Upper lobe of right lung (tissue), 1 donor: ENCODE measurements around the gene PGGT1B. TPM values are rescaled to one million over a fixed set of nuclear protein-coding genes. Genes with fewer than 3 reads are reported as not detected.
A peak's percentile ranks its signal among the peaks of the same experiment; 100 is the strongest.

Experiments used
- ATAC-seq: fragments of 200-7000 bp; cut with Tn5 transposase; one replicate; pipeline ENCODE4 v1.9.1; 2020; ENCODE audit warnings: mild to moderate bottlenecking, moderate library complexity
- DNase-seq: peaks from one replicate; pipeline ENCODE4 v3.0.0-alpha.2; 2020
- H3K27ac ChIP-seq: fragments of 200-600 bp; one replicate; pipeline ENCODE4 v1.8.0; 2022
- H3K27me3 ChIP-seq: fragments of 200-600 bp; one replicate; pipeline ENCODE4 v1.8.0; 2022; ENCODE audit warnings: mild to moderate bottlenecking
- H3K36me3 ChIP-seq: fragments of 200-600 bp; one replicate; pipeline ENCODE4 v1.8.0; 2022
- H3K4me1 ChIP-seq: fragments of 200-600 bp; one replicate; pipeline ENCODE4 v1.8.0; 2022
- H3K4me3 ChIP-seq: fragments of 200-600 bp; one replicate; pipeline ENCODE4 v1.8.0; 2022; ENCODE audit warnings: mild to moderate bottlenecking
- H3K9me3 ChIP-seq: fragments of 200-600 bp; one replicate; pipeline ENCODE4 v1.8.0; 2022
- CTCF ChIP-seq: fragments of 200-600 bp; IDR thresholded peaks from one replicate; pipeline ENCODE4 v1.8.0; 2022; ENCODE audit warnings: antibody characterized with exemption
- intact Hi-C: fragments of 100-400 bp; cut with DNase I; formaldehyde crosslinking; loops from one replicate; pipeline ENCODE4 v1.11.0; 2022
- total RNA-seq: library from RNA; stranded (reverse); fragmentation: NEBNext Ultra II Directional; extraction: Animal tissue kit (Norgen Biotek cat#: 25700); gene quantifications from one replicate; pipeline ENCODE4 v1.2.1, GENCODE V29; 2021
- donor health status: DM: no; HTN: yes; CAD: no; lungs with severe emphysema.

Gene PGGT1B
- total RNA-seq, 1 donor from 2014 or later: 40.0 TPM

- ATAC-seq (no peak), DNase-seq (no peak)
- Histone ChIP-seq H3K9me3 (no peaks in the 10 kb centered on the region), H3K36me3 (no peaks in the 10 kb centered on the region), H3K4me3 (no peak overlapping the region), H3K4me1 (no peaks in the 10 kb centered on the region), H3K27me3 (no peaks in the 10 kb centered on the region), H3K27ac (no peak overlapping the region)
- intact Hi-C loops: no loop called here
- no peak for TF ChIP-seq CTCF
These were observed 36.1 kb upstream of the PGGT1B start for GRCh38 chr5:115298811-115299210.

GRCh38 chr5:115297031-115297430 is 34.4 kb upstream of the PGGT1B start:
- H3K9me3 ChIP-seq: no peaks in the 10 kb centered on the region
- H3K36me3 ChIP-seq: no peaks in the 10 kb centered on the region
- no peak overlapping the region for H3K27ac ChIP-seq
- DNase-seq (no peak), ATAC-seq (no peak)
- intact Hi-C loops: no loop called here
- TF ChIP-seq CTCF: no peak
- H3K4me3 ChIP-seq: peak overlapping the region; percentile 92
- H3K27me3 ChIP-seq: no peaks in the 10 kb centered on the region
- H3K4me1 ChIP-seq: no peaks in the 10 kb centered on the region

- Histone ChIP-seq H3K4me3 (peak within 1 kb of the TSS; percentile 92), H3K4me1 (no peaks in the 10 kb centered on the region), H3K27ac (peak within 1 kb of the TSS; percentile 78), H3K27me3 (no peaks in the 10 kb centered on the region), H3K36me3 (no peaks in the 10 kb centered on the region), H3K9me3 (no peaks in the 10 kb centered on the region)
- ATAC-seq (peak; percentile 98), DNase-seq (peak; percentile 94)
- intact Hi-C loops: no loop called here
- TF ChIP-seq CTCF: no peak
These were observed 33.7 kb upstream of the PGGT1B start, which contains the start of gene CCDC112 for GRCh38 chr5:115296124-115297022. CCDC112 (minus strand) TSS chr5:115296654; CDS start chr5:115296543, 111 bp downstream.

- H3K4me1 ChIP-seq: no peaks in the 10 kb centered on the region
- H3K4me3 ChIP-seq: peak overlapping the region; percentile 92
- TF ChIP-seq CTCF: no peak
- intact Hi-C loops: no loop called here
- no peaks in the 10 kb centered on the region for H3K27me3 ChIP-seq
- DNase-seq (no peak), ATAC-seq (peak; percentile 16)
- H3K36me3 ChIP-seq: no peaks in the 10 kb centered on the region
- no peaks in the 10 kb centered on the region for H3K9me3 ChIP-seq
- peak overlapping the region; percentile 78 for H3K27ac ChIP-seq
These were observed 33.1 kb upstream of the PGGT1B start for GRCh38 chr5:115295777-115296123.

GRCh38 chr5:115291397-115291796 is 28.7 kb upstream of the PGGT1B start:
- Histone ChIP-seq H3K4me3 (no peak overlapping the region), H3K27ac (no peak overlapping the region), H3K9me3 (no peaks in the 10 kb centered on the region), H3K36me3 (no peaks in the 10 kb centered on the region), H3K27me3 (no peaks in the 10 kb centered on the region), H3K4me1 (no peaks in the 10 kb centered on the region)
- no peak for TF ChIP-seq CTCF
- no peak for ATAC-seq
- no peak for DNase-seq
- intact Hi-C loops: no loop called here
